Activated T-cell treated with anti-CD3 and anti-CD28 coated beads, Interleukin-2, amount 50 U/mL, for 4 hours (primary cell): ENCODE data around the gene GOLT1B. TPM values are rescaled to one million over a fixed set of nuclear protein-coding genes. Genes with fewer than 3 reads are reported as not detected.

Experiments
- ATAC-seq, 2 donors: fragments of 200-7000 bp; cut with Tn5 transposase; one replicate each; pipeline ENCODE4 v1.10.0; 2021
- DNase-seq: peaks from one replicate; pipeline ENCODE4 v3.0.0-alpha.2; 2020
- H3K27me3 Mint-ChIP-seq: one replicate; pipeline ENCODE4 v1.8.0; 2021; ENCODE audit warnings: low read depth, mixed read lengths
- H3K36me3 Mint-ChIP-seq: one replicate; pipeline ENCODE4 v1.8.0; 2022; ENCODE audit warnings: mixed read lengths; ENCODE audit not compliant: insufficient read depth
- H3K4me1 Mint-ChIP-seq: one replicate; pipeline ENCODE4 v1.8.0; 2021; ENCODE audit warnings: low read depth, mixed read lengths
- H3K4me3 Mint-ChIP-seq: one replicate; pipeline ENCODE4 v1.8.0; 2021; ENCODE audit warnings: mild to moderate bottlenecking, moderate library complexity, mixed read lengths
- H3K9me3 Mint-ChIP-seq: one replicate; pipeline ENCODE4 v1.8.0; 2021; ENCODE audit warnings: mixed read lengths
- total RNA-seq, 3 donors: library from RNA; stranded (reverse); gene quantifications; one replicate each; pipeline ENCODE4 v1.2.1, GENCODE V29; 2021

GOLT1B gene
- total RNA-seq, 3 donors from 2014 or later, result 45.5 to 49.8 (median 48.1) TPM

- Mint-ChIP-seq H3K4me1 (peaks cover 2% of the 10 kb centered on the region), H3K4me3 (no peak overlapping the region), H3K36me3 (no peaks in the 10 kb centered on the region), H3K27me3 (no peaks in the 10 kb centered on the region), H3K9me3 (no peaks in the 10 kb centered on the region)
- ATAC-seq (no peak), DNase-seq (no peak)
Measured at GRCh38 chr12:21562859-21563258, 61.3 kb downstream of the GOLT1B start.

- H3K9me3 Mint-ChIP-seq, result no peaks in the 10 kb centered on the region
- H3K36me3 Mint-ChIP-seq, result no peaks in the 10 kb centered on the region
- no peak for ATAC-seq
- H3K4me1 Mint-ChIP-seq, result no peaks in the 10 kb centered on the region
- no peaks in the 10 kb centered on the region for H3K27me3 Mint-ChIP-seq
- no peak overlapping the region for H3K4me3 Mint-ChIP-seq
- no peak for DNase-seq
Measured at GRCh38 chr12:21566223-21566906, 64.8 kb downstream of the GOLT1B start.

DNA sequence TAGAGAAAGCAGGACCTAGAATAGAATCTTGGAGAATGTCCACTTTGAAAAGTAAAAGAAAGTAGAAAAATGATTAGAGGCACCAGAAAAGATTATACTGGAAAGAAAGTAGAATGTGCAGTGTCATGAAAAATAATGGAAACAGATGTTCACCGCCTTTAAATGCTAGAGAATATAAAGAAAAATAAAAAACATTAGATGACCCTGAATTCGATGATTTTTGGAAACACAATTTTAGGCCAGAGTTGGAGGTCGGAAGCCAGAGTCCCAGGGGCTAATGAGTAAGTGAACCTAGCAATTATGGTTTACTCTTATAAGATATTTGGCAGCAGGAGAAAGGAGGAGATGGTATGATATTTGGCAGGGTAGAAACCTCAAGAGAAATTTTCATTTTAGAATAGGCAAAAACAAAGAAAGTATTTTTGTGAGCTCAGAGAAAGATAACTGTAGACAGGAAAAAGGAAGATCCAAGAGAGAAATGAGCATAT lies 65.4 kb downstream of the GOLT1B start:
- ATAC-seq (no peak), DNase-seq (no peak)
- no peaks in the 10 kb centered on the region for H3K27me3 Mint-ChIP-seq
- no peaks in the 10 kb centered on the region for H3K36me3 Mint-ChIP-seq
- H3K4me3 Mint-ChIP-seq, result no peak overlapping the region
- H3K9me3 Mint-ChIP-seq, result no peaks in the 10 kb centered on the region
- H3K4me1 Mint-ChIP-seq, result no peaks in the 10 kb centered on the region

Other genes starting within 250 kb of the GOLT1B start
- gene SLCO1A2, start 166.9 kb upstream of the GOLT1B start, total RNA-seq, result not detected
- not detected for gene IAPP, start 128.9 kb upstream of the GOLT1B start, total RNA-seq
- gene PYROXD1, start 64.1 kb upstream of the GOLT1B start, total RNA-seq, result 10 to 100 TPM; 35.5 to 47.1 (median 45.8) TPM
- gene RECQL, start 154 bp upstream of the GOLT1B start, total RNA-seq, result 10 to 100 TPM; 37.0 to 57.4 (median 45.7) TPM
- under 1 TPM; 0.10 to 0.27 (median 0.13) TPM for gene SPX, start 24.5 kb downstream of the GOLT1B start, total RNA-seq
- under 1 TPM in 2 of 3 donors, not detected in 1; 0.08 TPM for gene GYS2, start 103.1 kb downstream of the GOLT1B start, total RNA-seq
- 1,000 to 10,000 TPM; 1,514 to 1,661 (median 1,615) TPM for gene LDHB, start 156.1 kb downstream of the GOLT1B start, total RNA-seq